Astrocyte (in vitro differentiated cells and primary cell): ENCODE measurements around the gene DAGLA. TPM values are rescaled to one million over a fixed set of nuclear protein-coding genes. Genes with fewer than 3 reads are reported as not detected.
"Not testable (repeated sequence)": the region's sequence is repeated elsewhere in the genome, so short reads cannot be mapped to it uniquely, and the experiment has no call there.

ENCODE experiments used
- DNase-seq: peaks from one replicate; pipeline ENCODE4 v3.0.0-alpha.2; 2010; ENCODE audit warnings: low read depth
- FAIRE-seq: peaks from 2 replicates; lab custom pipeline; 2011; peaks lifted over from hg19 to GRCh38; lab: Jason Lieb, UNC
- H2AFZ ChIP-seq: 2 replicates; pipeline ENCODE4 v1.6.0; 2012; ENCODE audit warnings: low read depth, low read length, inconsistent platforms
- H3K27ac ChIP-seq: 2 replicates; pipeline ENCODE4 v1.5.1; 2011; ENCODE audit warnings: low read depth, low read length, inconsistent platforms
- H3K27me3 ChIP-seq: 2 replicates; pipeline ENCODE4 v1.6.0; 2011; ENCODE audit warnings: low read length, inconsistent platforms; ENCODE audit not compliant: insufficient read depth
- H3K36me3 ChIP-seq: 2 replicates; pipeline ENCODE4 v1.5.1; 2011; ENCODE audit warnings: low read length, inconsistent platforms; ENCODE audit not compliant: insufficient read depth
- H3K4me1 ChIP-seq: 2 replicates; pipeline ENCODE4 v1.5.1; 2011; ENCODE audit warnings: low read length, inconsistent platforms; ENCODE audit not compliant: insufficient read depth
- H3K4me2 ChIP-seq: 2 replicates; pipeline ENCODE4 v1.6.0; 2012; ENCODE audit warnings: low read length, inconsistent platforms
- H3K4me3 ChIP-seq: 2 replicates; pipeline ENCODE4 v1.5.1; 2011; ENCODE audit warnings: low read depth, mild to moderate bottlenecking, low read length, inconsistent platforms; ENCODE audit not compliant: insufficient read depth
- H3K79me2 ChIP-seq: 2 replicates; pipeline ENCODE4 v1.6.0; 2012; ENCODE audit warnings: mild to moderate bottlenecking, low read length, inconsistent platforms; ENCODE audit not compliant: insufficient read depth
- H3K9ac ChIP-seq: 2 replicates; pipeline ENCODE4 v1.6.0; 2012; ENCODE audit warnings: mild to moderate bottlenecking, low read length, inconsistent platforms
- H3K9me3 ChIP-seq: 2 replicates; pipeline ENCODE4 v1.5.1; 2012; ENCODE audit warnings: low read depth, mild to moderate bottlenecking, low read length, inconsistent platforms; ENCODE audit not compliant: insufficient read depth
- H4K20me1 ChIP-seq: 2 replicates; pipeline ENCODE4 v1.6.0; 2012; ENCODE audit warnings: low read length, inconsistent platforms; ENCODE audit not compliant: insufficient read depth
- H3K27ac Mint-ChIP-seq: one replicate; pipeline ENCODE4 v1.8.0; 2021; ENCODE audit warnings: mild to moderate bottlenecking, mixed read lengths; ENCODE audit not compliant: unreplicated experiment
- H3K27me3 Mint-ChIP-seq: one replicate; pipeline ENCODE4 v1.8.0; 2021; ENCODE audit warnings: low read depth, mixed read lengths; ENCODE audit not compliant: unreplicated experiment
- H3K36me3 Mint-ChIP-seq: one replicate; pipeline ENCODE4 v1.8.0; 2021; ENCODE audit warnings: low read depth, mixed read lengths; ENCODE audit not compliant: unreplicated experiment
- H3K4me1 Mint-ChIP-seq: one replicate; pipeline ENCODE4 v1.8.0; 2021; ENCODE audit warnings: low read depth, mixed read lengths; ENCODE audit not compliant: unreplicated experiment
- H3K4me3 Mint-ChIP-seq: one replicate; pipeline ENCODE4 v1.8.0; 2021; ENCODE audit warnings: mild to moderate bottlenecking, moderate library complexity, mixed read lengths; ENCODE audit not compliant: unreplicated experiment
- H3K9me3 Mint-ChIP-seq: one replicate; pipeline ENCODE4 v1.8.0; 2021; ENCODE audit warnings: mild to moderate bottlenecking, mixed read lengths; ENCODE audit not compliant: unreplicated experiment
- CTCF ChIP-seq: IDR thresholded peaks from 2 replicates; pipeline ENCODE4 v1.5.1; 2011; ENCODE audit warnings: low read depth, mild to moderate bottlenecking, inconsistent platforms, low read length, moderate library complexity; ENCODE audit not compliant: insufficient read depth
- EZH2 ChIP-seq: IDR thresholded peaks from 2 replicates; pipeline ENCODE4 v1.6.1; 2012; ENCODE audit warnings: mild to moderate bottlenecking, low read length, inconsistent platforms; ENCODE audit not compliant: insufficient read depth
- total RNA-seq: library from RNA; stranded (reverse); gene quantifications from 2 replicates; pipeline ENCODE4 v1.2.1, GENCODE V29; 2021

The DAGLA gene
- total RNA-seq, 1 donor from 2014 or later = 5.5 TPM

- no peaks in the 10 kb centered on the region for H3K9me3 ChIP-seq
- H3K4me3 Mint-ChIP-seq = peak overlapping the region; percentile 10
- no peaks in the 10 kb centered on the region for H3K4me1 ChIP-seq
- no peak for TF ChIP-seq CTCF
- no peak for TF ChIP-seq EZH2
- H3K36me3 ChIP-seq = no peaks in the 10 kb centered on the region
- H3K4me3 ChIP-seq = no peak overlapping the region
- H3K4me1 Mint-ChIP-seq = peaks cover under 1% of the 10 kb centered on the region
- H3K27ac ChIP-seq = no peak overlapping the region
- H3K27ac Mint-ChIP-seq = no peak overlapping the region
- H3K27me3 Mint-ChIP-seq = peaks cover 59% of the 10 kb centered on the region
- H3K9ac ChIP-seq = no peak overlapping the region
- no peak for FAIRE-seq
- H4K20me1 ChIP-seq = no peaks in the 10 kb centered on the region
- H3K36me3 Mint-ChIP-seq = no peaks in the 10 kb centered on the region
- no peak overlapping the region for H2AFZ ChIP-seq
- no peak overlapping the region for H3K4me2 ChIP-seq
- no peaks in the 10 kb centered on the region for H3K79me2 ChIP-seq
- no peak for DNase-seq
- no peaks in the 10 kb centered on the region for H3K9me3 Mint-ChIP-seq
- peaks cover 37% of the 10 kb centered on the region for H3K27me3 ChIP-seq
These were observed 9.6 kb upstream of the DAGLA start for GRCh38 chr11:61670626-61671025.

GRCh38 chr11:61671527-61671926 lies 8.7 kb upstream of the DAGLA start:
- Histone ChIP-seq H4K20me1 (no peaks in the 10 kb centered on the region), H3K4me3 (no peak overlapping the region), H3K9me3 (no peaks in the 10 kb centered on the region), H2AFZ (no peak overlapping the region), H3K79me2 (no peaks in the 10 kb centered on the region), H3K4me2 (no peak overlapping the region), H3K36me3 (no peaks in the 10 kb centered on the region), H3K9ac (no peak overlapping the region), H3K4me1 (no peaks in the 10 kb centered on the region), H3K27me3 (peaks cover 39% of the 10 kb centered on the region), H3K27ac (no peak overlapping the region)
- DNase-seq = no peak
- no peak for FAIRE-seq
- Mint-ChIP-seq H3K4me3 (no peak overlapping the region), H3K36me3 (no peaks in the 10 kb centered on the region), H3K9me3 (no peaks in the 10 kb centered on the region), H3K27ac (no peak overlapping the region), H3K4me1 (peaks cover 5% of the 10 kb centered on the region), H3K27me3 (peaks cover 64% of the 10 kb centered on the region)
- no peak for TF ChIP-seq CTCF
- no peak for TF ChIP-seq EZH2

- H3K4me1 Mint-ChIP-seq, H3K4me2 ChIP-seq, H3K9ac ChIP-seq, H3K79me2 ChIP-seq, DNase-seq, H4K20me1 ChIP-seq, H3K9me3 ChIP-seq, H3K27ac ChIP-seq, H3K4me3 Mint-ChIP-seq, H3K4me1 ChIP-seq, H3K4me3 ChIP-seq, H3K36me3 Mint-ChIP-seq, H3K9me3 Mint-ChIP-seq, H3K27ac Mint-ChIP-seq, FAIRE-seq, H3K36me3 ChIP-seq, H2AFZ ChIP-seq: not testable (repeated sequence)
- peaks cover 48% of the 10 kb centered on the region for H3K27me3 Mint-ChIP-seq
- peaks cover 35% of the 10 kb centered on the region for H3K27me3 ChIP-seq
These were observed 6.2 kb upstream of the DAGLA start for GRCh38 chr11:61673946-61674467.
